Stimulated activated naive B cell treated with anti-CD40 and anti-IgM and Interleukin-4, amounts not matched to agents 10 μg/mL and 1 μg/mL and 100 μg/mL, for 72 hours (primary cell): ENCODE results near the gene PRSS8.
A peak's percentile ranks its signal among the peaks of the same experiment; 100 is the strongest.

Experiments used
- ATAC-seq, 2 donors: fragments of 150-1000 bp; cut with Tn5 transposase; replicated peaks; 2 replicates each; pipeline ENCODE4 v1.10.0; 2021; ENCODE audit warnings: moderate library complexity in 1 of 2
- DNase-seq: peaks from one replicate; pipeline ENCODE4 v3.0.0; 2021
- H3K27ac Mint-ChIP-seq: one replicate; pipeline ENCODE4 v1.8.0; 2022; ENCODE audit warnings: mild to moderate bottlenecking, mixed read lengths
- H3K27me3 Mint-ChIP-seq, 2 donors: one replicate each; pipeline ENCODE4 v1.8.0; 2022; ENCODE audit warnings: mixed read lengths in 2 of 2
- H3K36me3 Mint-ChIP-seq, 2 donors: one replicate each; pipeline ENCODE4 v1.8.0; 2022; ENCODE audit warnings: mixed read lengths in 2 of 2, mild to moderate bottlenecking in 1 of 2
- H3K4me1 Mint-ChIP-seq, 2 donors: one replicate each; pipeline ENCODE4 v1.8.0; 2022; ENCODE audit warnings: mixed read lengths in 2 of 2, mild to moderate bottlenecking in 1 of 2
- H3K4me3 Mint-ChIP-seq, 2 donors: one replicate each; pipeline ENCODE4 v1.8.0; 2022; ENCODE audit warnings: mild to moderate bottlenecking in 2 of 2, mixed read lengths in 2 of 2, moderate library complexity in 1 of 2
- H3K9me3 Mint-ChIP-seq, 2 donors: one replicate each; pipeline ENCODE4 v1.8.0; 2022; ENCODE audit warnings: mixed read lengths in 2 of 2, mild to moderate bottlenecking in 1 of 2

PRSS8 gene

DNA sequence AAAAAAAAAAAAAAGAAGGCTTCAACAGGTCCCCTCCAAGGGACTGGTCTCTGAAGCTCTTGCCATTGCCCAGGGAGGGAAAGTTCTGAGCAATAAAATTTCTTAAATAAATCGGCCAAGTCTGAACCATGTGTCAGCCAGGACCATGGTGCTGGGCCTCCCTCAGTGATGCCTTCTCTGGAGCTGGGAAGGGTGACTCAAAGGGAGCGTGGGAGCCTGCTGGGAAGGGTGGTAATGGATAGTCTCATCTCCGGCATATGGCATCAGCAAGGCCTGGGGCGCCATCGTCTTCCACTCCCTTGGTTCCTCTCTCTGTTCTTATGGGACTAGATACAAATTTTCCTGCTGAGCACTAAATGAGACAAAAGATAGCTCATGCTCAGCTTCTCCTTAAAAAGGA is 43.2 kb downstream of the PRSS8 start:
- DNase-seq (no peak), ATAC-seq (no peak)
- Mint-ChIP-seq H3K4me1 (peaks cover 18 to 34% of the 10 kb centered on the region in 2 donors), H3K9me3 (no peaks in the 10 kb centered on the region), H3K4me3 (no peak overlapping the region), H3K27me3 (no peaks in the 10 kb centered on the region), H3K27ac (no peak overlapping the region), H3K36me3 (peaks cover 0 to 12% of the 10 kb centered on the region in 2 donors)

DNA sequence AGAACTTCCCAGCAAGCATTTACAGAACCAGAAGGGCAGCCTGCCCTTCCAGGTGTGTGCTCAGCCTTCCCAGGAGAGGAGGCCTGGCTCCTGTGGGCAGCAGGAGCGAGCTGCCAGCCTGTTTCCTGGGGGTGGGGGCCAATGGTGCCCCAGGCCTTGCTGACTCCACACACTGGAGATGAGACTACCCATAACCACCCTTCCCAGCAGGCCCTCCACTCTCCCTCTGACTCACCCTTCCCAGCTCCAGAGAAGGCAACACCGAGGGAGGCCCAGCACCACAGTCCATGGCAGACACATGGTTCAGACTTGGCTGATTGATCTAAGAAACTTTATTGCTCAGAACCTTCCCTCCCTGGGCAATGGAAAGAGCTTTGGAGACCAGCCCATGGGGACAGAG is 45.0 kb downstream of the PRSS8 start:
- Mint-ChIP-seq H3K4me1 (peaks cover 17 to 24% of the 10 kb centered on the region in 2 donors), H3K27me3 (no peaks in the 10 kb centered on the region), H3K4me3 (no peak overlapping the region), H3K27ac (no peak overlapping the region), H3K9me3 (no peaks in the 10 kb centered on the region), H3K36me3 (peaks cover 6 to 18% of the 10 kb centered on the region in 2 donors)
- DNase-seq, result no peak
- ATAC-seq, result no peak

DNA sequence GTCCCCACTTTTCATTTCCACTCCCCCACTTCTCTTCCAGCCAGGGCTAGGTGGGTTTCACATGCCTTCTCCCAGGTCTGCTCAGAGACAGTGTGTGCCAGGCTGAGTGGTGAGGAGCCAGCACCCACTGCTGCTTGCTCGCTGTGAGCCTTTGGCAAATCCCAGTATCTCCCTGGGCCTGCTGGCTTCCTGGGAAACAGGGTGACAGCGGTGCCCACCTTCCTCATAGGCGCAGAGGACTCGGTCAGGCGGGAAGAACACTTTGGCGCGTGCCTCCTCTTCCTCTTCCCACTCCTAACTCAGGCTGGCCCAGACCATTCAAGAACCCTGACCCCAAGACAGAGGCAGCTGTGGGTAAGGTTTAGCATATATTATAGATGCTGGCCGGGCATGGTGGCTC is 46.3 kb downstream of the PRSS8 start:
- peaks cover 6 to 18% of the 10 kb centered on the region in 2 donors for H3K36me3 Mint-ChIP-seq
- no peaks in the 10 kb centered on the region for H3K9me3 Mint-ChIP-seq
- H3K27ac Mint-ChIP-seq, result peak overlapping the region; percentile 37
- DNase-seq (no peak), ATAC-seq (no peak)
- no peaks in the 10 kb centered on the region for H3K27me3 Mint-ChIP-seq
- peaks cover 15% of the 10 kb centered on the region in 2 donors for H3K4me1 Mint-ChIP-seq
- no peak overlapping the region for H3K4me3 Mint-ChIP-seq

DNA sequence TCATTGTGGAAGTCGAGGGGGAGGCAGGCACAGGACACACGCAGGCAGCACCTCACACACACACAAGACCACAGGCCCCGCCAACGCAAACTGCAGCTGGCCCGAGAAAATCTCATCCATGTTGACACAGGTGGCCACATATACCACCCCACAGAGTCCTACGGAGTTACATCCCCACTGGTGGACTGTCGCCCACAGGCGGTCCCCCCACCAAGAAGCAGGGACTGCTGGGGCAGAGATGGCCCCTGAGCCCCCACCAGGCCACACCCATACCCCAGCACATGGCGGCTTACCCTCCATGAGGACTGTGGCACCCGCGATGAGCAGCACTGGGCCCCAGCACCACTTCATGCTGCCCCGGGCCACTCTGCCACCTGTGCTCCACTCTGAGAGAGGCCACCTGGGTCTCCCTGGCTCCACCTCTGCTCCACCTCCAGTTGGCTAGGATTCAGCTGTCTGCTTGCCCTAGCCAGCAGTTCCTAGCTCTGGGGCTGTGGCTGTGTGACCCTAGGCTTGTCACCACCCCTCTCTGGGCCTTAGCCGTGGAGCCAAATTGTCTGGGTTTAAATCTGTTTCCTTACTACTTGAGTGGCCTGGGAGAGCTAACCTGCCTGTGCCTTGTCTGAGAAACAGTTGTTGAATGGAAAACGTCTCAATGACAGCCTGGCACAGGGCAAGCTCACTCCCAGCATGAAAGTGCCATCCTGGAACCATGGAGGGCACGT is 46.9 kb downstream of the PRSS8 start, which contains the start of gene PRSS53:
Gene PRSS53 (minus strand): TSS at position 485 of the 725 bp plus-strand sequence. CDS start 134 bp downstream, at position 351.
- no peak within 1 kb of the TSS for H3K4me3 Mint-ChIP-seq
- DNase-seq (no peak), ATAC-seq (no peak)
- H3K36me3 Mint-ChIP-seq, result peaks cover 6 to 18% of the 10 kb centered on the region in 2 donors
- H3K9me3 Mint-ChIP-seq, result no peaks in the 10 kb centered on the region
- no peaks in the 10 kb centered on the region for H3K27me3 Mint-ChIP-seq
- H3K27ac Mint-ChIP-seq, result peak within 1 kb of the TSS; percentile 37
- peaks cover 10% of the 10 kb centered on the region in 2 donors for H3K4me1 Mint-ChIP-seq

DNA sequence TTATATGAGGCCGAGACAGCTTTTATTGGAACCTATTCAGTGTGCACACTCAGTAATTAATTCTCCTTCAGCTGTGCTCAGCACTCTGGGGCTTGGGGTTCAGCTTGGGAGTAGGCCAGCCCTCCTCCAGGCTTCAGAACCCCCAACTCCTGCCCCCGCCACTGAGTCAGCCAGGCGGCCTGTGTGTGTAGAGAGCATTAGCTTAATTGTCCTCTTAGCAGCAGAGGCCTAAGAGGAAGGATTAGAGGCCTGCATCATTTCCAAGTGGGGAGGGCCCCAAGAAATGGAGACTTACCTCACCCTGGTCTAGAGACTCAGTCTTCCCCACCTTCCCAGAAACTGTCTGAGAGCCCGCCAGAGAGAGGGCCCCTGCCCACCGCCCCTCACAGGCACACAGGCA is 47.6 kb downstream of the PRSS8 start:
- DNase-seq (no peak), ATAC-seq (no peak)
- Mint-ChIP-seq H3K27me3 (no peaks in the 10 kb centered on the region), H3K4me1 (peaks cover 5 to 9% of the 10 kb centered on the region in 2 donors), H3K36me3 (peaks cover 6 to 20% of the 10 kb centered on the region in 2 donors), H3K27ac (no peak overlapping the region), H3K4me3 (no peak overlapping the region), H3K9me3 (no peaks in the 10 kb centered on the region)

DNA sequence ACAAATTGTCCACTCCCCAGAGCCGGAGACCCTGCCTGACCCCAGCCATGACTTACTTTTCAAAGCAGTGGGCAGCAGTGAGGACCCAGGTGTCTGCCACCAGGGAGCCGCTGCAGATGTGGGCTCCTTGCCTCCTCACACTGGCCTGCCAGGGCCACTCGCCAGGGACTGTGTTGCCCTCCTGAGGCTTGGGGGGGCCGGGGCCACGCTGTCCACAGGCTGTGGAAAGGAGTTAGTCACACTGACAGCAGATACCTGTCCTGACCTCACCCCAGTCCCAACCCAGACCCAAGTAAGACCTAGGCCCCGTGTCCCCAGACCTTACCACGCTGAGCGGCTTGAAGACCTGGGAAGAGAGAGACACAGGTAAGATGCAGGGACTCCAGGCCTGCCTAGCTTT is 48.0 kb downstream of the PRSS8 start:
- Mint-ChIP-seq H3K9me3 (no peaks in the 10 kb centered on the region), H3K36me3 (peaks cover 6 to 22% of the 10 kb centered on the region in 2 donors), H3K27ac (no peak overlapping the region), H3K4me3 (no peak overlapping the region), H3K27me3 (no peaks in the 10 kb centered on the region), H3K4me1 (peaks cover 9% of the 10 kb centered on the region in 2 donors)
- DNase-seq, result no peak
- no peak for ATAC-seq

DNA sequence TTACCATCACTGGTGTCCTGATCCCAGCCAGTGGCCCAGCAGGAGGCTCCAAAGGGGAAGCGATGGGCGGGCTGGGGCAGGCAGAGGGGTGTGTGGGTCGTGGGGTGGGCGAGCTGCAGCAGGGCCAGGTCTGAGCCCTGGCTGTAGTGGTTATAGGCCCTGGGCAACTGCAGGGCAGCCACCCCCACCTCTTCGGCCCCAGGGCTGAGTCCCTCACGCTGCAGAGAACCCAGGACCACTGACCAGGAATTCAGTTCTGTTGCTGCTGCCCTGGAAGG is 49.0 kb downstream of the PRSS8 start:
- peaks cover 11 to 18% of the 10 kb centered on the region in 2 donors for H3K4me1 Mint-ChIP-seq
- peaks cover 10 to 27% of the 10 kb centered on the region in 2 donors for H3K36me3 Mint-ChIP-seq
- ATAC-seq (no peak), DNase-seq (no peak)
- no peak overlapping the region for H3K27ac Mint-ChIP-seq
- H3K27me3 Mint-ChIP-seq, result no peaks in the 10 kb centered on the region
- no peak overlapping the region for H3K4me3 Mint-ChIP-seq
- H3K9me3 Mint-ChIP-seq, result no peaks in the 10 kb centered on the region

DNA sequence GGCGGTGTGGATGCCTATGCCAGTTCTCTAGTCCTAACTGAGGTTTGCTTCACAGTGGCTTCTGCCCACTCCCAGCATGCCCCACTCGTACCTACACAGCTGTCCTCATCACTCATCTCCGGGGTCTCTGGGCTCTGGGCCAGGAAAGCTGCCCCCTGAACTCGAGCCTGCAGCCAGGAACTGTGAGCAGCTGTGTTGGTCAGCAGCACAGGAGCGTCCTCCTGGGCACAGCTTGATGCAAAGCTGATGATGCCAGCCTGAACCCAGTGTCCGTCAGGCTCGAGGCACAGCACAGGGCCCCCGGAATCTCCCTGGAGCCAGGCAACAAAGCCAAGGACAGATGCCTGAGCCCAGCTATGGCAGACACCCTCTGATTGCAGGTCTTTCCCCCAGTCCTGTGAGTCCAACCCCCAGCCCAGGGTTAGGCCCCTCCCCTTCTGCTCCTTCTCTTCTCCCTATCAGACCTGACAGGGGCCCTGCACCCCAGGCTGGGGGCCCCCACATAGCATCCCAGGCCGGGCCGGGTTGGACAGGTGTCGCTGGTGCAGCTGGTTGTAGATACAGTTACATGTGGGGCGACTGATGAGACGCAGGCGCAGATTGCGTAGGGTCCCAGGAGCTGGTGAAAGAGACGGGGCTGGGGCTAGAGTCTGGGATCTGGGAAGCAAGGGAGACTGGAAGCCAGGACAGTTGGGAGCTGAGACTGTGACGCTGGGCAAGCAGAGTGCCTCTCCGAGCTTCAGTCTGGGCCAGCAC is 49.5 kb downstream of the PRSS8 start:
- Mint-ChIP-seq H3K27me3 (no peaks in the 10 kb centered on the region), H3K9me3 (no peaks in the 10 kb centered on the region), H3K4me3 (no peak overlapping the region), H3K36me3 (peaks cover 12 to 27% of the 10 kb centered on the region in 2 donors), H3K4me1 (peaks cover 11 to 24% of the 10 kb centered on the region in 2 donors), H3K27ac (no peak overlapping the region)
- no peak for ATAC-seq
- DNase-seq, result no peak

DNA sequence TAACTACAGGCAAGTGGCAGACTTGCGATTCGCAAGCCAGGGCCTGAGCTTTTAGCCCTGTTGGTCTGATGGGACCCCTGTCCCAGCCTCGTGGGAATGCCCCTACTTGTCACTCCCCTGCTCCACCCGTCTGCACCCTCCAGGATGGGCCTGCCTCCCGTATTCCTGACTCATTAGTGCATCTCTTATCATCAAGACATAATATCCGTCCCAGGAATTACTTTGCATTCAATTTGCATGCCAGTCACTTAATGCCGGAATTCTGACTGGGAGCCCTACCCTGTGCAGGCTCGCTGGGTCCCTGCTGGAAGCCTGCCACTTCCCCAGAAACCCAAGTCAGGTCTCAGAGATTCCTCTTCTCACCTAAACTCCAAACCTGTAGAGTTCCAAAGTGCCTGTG is 50.1 kb downstream of the PRSS8 start:
- H3K4me3 Mint-ChIP-seq, result no peak overlapping the region
- no peak for ATAC-seq
- H3K36me3 Mint-ChIP-seq, result peaks cover 18 to 23% of the 10 kb centered on the region in 2 donors
- peaks cover 12 to 24% of the 10 kb centered on the region in 2 donors for H3K4me1 Mint-ChIP-seq
- H3K9me3 Mint-ChIP-seq, result no peaks in the 10 kb centered on the region
- H3K27me3 Mint-ChIP-seq, result no peaks in the 10 kb centered on the region
- no peak for DNase-seq
- no peak overlapping the region for H3K27ac Mint-ChIP-seq

DNA sequence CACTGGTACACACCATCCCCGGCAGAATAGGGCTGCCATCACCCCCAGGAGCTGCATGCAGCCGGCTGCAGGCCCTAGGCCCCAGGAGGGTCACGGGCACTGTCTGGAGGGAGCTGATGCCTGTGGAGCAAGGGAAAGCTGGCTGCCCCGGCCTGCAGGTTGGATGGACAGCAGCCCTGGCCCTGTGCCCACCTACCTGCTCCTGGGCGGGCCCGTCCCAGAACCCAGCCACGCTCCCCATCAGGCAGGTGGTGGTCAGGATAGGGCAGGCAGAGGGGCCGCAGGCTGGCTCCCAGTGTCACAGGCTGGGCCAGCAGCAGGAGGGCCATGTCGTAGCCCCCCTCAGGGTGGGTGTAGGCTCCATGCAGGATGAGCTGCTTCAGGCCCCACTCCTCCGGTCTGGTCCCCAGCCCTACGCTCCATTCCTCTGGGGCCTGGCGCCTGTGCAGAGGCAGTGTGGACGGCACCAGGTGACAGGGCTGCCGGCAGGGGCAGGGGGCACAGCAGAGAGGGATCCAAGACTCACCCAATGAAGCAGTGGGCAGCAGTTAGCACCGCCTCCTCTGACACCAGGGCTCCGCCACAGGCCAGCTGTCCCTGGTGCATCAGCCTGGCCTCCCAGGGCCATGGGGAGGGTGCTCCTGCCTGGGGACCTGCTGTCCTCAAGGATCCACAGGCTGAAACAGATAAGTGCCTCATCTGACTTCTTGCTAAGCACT is 50.8 kb downstream of the PRSS8 start:
- Mint-ChIP-seq H3K36me3 (peaks cover 22 to 26% of the 10 kb centered on the region in 2 donors), H3K4me1 (peaks cover 14 to 26% of the 10 kb centered on the region in 2 donors), H3K9me3 (no peaks in the 10 kb centered on the region), H3K4me3 (no peak overlapping the region), H3K27me3 (no peaks in the 10 kb centered on the region), H3K27ac (peak overlapping the region; percentile 80)
- DNase-seq (no peak), ATAC-seq (peak in 1 of 2 donors; percentile 6)

DNA sequence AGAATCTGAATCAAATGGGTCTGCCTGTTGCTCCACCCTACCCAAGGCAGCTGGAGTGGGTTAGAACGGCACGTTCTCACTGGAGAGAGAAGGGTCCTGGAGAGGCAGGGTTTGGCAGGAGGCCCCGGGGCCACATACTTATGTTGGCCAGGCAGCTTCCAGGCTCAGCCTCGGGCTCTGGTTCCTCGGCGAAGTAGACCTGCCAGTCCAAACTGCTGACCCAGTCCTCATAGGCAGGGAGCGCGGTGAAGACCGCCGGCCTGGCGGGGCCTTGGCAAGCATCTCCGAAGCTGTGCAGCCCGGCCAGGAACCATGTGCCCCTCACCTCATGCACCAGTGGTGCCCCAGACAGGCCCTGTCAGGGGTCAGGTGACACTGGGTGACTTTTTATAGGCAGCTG is 51.5 kb downstream of the PRSS8 start:
- ATAC-seq, result no peak
- Mint-ChIP-seq H3K9me3 (no peaks in the 10 kb centered on the region), H3K27me3 (no peaks in the 10 kb centered on the region), H3K36me3 (peaks cover 22 to 30% of the 10 kb centered on the region in 2 donors), H3K27ac (peak overlapping the region; percentile 80), H3K4me3 (no peak overlapping the region), H3K4me1 (peaks cover 17 to 26% of the 10 kb centered on the region in 2 donors)
- no peak for DNase-seq

DNA sequence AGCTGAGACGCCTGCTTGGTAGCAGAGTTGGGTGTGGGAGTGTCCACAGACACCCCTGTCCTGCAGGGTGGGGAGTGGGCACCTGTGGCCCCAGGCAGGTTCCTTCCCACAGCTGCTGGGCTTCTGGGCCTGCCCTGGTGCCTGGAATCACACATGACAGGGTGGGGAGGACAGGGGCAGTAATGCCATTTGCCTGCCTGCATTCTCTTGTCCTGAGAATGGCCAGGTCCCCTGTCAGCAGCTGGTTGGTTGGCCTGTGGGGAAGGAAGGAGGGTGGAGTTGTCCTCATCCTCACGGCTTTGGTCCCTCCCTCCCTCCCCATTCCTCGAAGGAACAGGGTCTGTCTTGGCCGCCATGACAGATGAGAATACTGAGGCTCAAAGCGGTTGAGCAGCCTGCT is 52.0 kb downstream of the PRSS8 start:
- no peak for DNase-seq
- H3K36me3 Mint-ChIP-seq, result peaks cover 22 to 34% of the 10 kb centered on the region in 2 donors
- peaks cover 20 to 26% of the 10 kb centered on the region in 2 donors for H3K4me1 Mint-ChIP-seq
- no peak overlapping the region for H3K27ac Mint-ChIP-seq
- no peaks in the 10 kb centered on the region for H3K27me3 Mint-ChIP-seq
- H3K4me3 Mint-ChIP-seq, result no peak overlapping the region
- no peak for ATAC-seq
- H3K9me3 Mint-ChIP-seq, result no peaks in the 10 kb centered on the region

DNA sequence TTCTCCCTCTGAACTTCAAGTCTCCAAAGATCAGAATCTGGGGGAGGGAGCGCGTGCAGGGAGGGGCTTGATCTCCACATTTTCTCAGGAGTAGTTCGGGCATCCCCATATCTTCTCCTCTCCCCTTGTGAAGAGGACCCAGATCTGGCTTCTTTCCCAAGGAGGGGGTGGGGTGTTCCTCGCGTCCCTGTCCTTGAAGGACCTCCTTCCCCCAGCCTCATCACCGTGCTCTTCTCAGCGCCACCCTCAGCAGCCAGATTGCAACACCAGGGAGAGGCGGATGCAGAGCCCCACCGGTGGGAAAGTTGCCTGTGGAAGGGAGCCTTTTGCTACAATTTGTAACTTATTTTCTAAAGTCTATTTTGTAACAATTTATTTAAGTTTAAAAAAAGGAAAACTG is 52.4 kb downstream of the PRSS8 start:
- H3K27me3 Mint-ChIP-seq, result no peaks in the 10 kb centered on the region

DNA sequence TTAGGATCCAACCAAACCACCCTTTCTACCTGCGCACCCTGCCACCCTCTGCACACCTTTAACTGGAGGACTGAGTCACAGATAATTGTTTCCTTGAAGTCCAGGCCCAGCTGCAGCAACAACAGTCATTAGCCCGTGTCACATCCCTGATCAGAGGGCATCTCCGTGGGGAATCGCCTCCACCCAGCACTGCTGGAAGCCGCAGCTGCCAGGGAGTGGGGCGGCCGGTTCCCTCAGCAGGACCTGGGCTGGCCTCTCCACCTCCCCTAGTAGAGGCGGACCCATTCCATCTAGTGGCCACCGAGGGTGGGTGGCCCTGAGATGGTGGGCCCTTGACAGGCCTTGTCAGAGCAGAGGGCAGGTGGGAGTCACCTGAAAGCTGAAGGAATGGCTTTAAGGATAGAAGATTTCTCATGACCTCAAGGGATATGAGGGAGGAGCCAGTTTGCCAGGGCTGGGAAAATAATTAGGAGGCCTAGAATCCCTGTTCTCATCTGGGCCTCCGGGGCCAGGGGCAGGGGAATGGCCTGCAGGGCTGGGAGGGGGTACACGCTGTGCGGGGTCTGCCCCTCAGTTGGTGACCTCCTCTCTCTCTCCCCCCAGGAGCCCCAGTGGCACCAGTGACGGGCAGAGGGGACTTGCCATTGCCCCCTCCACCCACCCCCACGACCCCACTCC is 53.0 kb downstream of the PRSS8 start:
- Mint-ChIP-seq H3K4me3 (no peak overlapping the region), H3K4me1 (peaks cover 26% of the 10 kb centered on the region in 2 donors), H3K27ac (peak overlapping the region; percentile 11), H3K9me3 (no peaks in the 10 kb centered on the region), H3K36me3 (peaks cover 27 to 44% of the 10 kb centered on the region in 2 donors), H3K27me3 (no peaks in the 10 kb centered on the region)
- DNase-seq, result no peak
- no peak for ATAC-seq

More for the DNA sequence above, 52.4 kb downstream of the PRSS8 start:
- H3K36me3 Mint-ChIP-seq, result peaks cover 23 to 39% of the 10 kb centered on the region in 2 donors
- no peak overlapping the region for H3K4me3 Mint-ChIP-seq
- peaks cover 20 to 26% of the 10 kb centered on the region in 2 donors for H3K4me1 Mint-ChIP-seq
- ATAC-seq, result no peak
- H3K27ac Mint-ChIP-seq, result no peak overlapping the region
- H3K9me3 Mint-ChIP-seq, result no peaks in the 10 kb centered on the region
- DNase-seq, result no peak
